Liver (tissue), 3 donors: ENCODE results near the gene CDK5RAP3.

Experiments
- ATF3 ChIP-seq: IDR thresholded peaks from 2 replicates; pipeline ENCODE4 v1.6.1; 2016; ENCODE audit warnings: antibody characterized with exemption
- CTCF ChIP-seq: fragments of 150-350 bp; IDR thresholded peaks from 2 replicates; pipeline ENCODE4 v1.5.1; 2017; ENCODE audit warnings: improper control_type of control experiment, low read depth, low read length; ENCODE audit not compliant: missing input control
- EGR1 ChIP-seq, 2 donors: IDR thresholded peaks; 2 replicates each; pipeline ENCODE4 v1.6.1; 2016 to 2018; ENCODE audit warnings: antibody characterized with exemption in 2 of 2, low read depth in 2 of 2
- GABPA ChIP-seq, 2 donors: IDR thresholded peaks in 1 of 2; conservative IDR thresholded peaks in 1 of 2; 2 replicates each; pipeline ENCODE4 v1.6.1; 2016; ENCODE audit warnings: antibody characterized with exemption in 2 of 2, mild to moderate bottlenecking in 1 of 2, moderate library complexity in 1 of 2
- JUND ChIP-seq, 2 donors: IDR thresholded peaks; 2 replicates each; pipeline ENCODE4 v1.6.1; 2016; ENCODE audit warnings: antibody characterized with exemption in 2 of 2
- MAX ChIP-seq: IDR thresholded peaks from 2 replicates; pipeline ENCODE4 v1.6.1; 2016; ENCODE audit warnings: antibody characterized with exemption
- NR2F2 ChIP-seq: IDR thresholded peaks from 2 replicates; pipeline ENCODE4 v1.6.1; 2016; ENCODE audit warnings: antibody characterized with exemption
- RAD21 ChIP-seq, 2 donors: IDR thresholded peaks; 2 replicates each; pipeline ENCODE4 v1.6.1; 2016; ENCODE audit warnings: antibody characterized with exemption in 2 of 2, mild to moderate bottlenecking in 2 of 2
- REST ChIP-seq: IDR thresholded peaks from 2 replicates; pipeline ENCODE4 v1.6.1; 2016; ENCODE audit warnings: antibody characterized with exemption, mild to moderate bottlenecking
- SP1 ChIP-seq: IDR thresholded peaks from 2 replicates; pipeline ENCODE4 v1.6.1; 2018; ENCODE audit warnings: antibody characterized with exemption, mild to moderate bottlenecking
- TAF1 ChIP-seq: conservative IDR thresholded peaks from 2 replicates; pipeline ENCODE4 v1.6.1; 2016; ENCODE audit warnings: antibody characterized with exemption, mild to moderate bottlenecking
- YY1 ChIP-seq: IDR thresholded peaks from 2 replicates; pipeline ENCODE4 v1.6.1; 2016; ENCODE audit warnings: antibody characterized with exemption, mild to moderate bottlenecking
- TF ChIP-seq, protein P1 (sequence below): IDR thresholded peaks from 2 replicates; pipeline ENCODE4 v1.6.1; 2016; ENCODE audit warnings: antibody characterized with exemption
- donor health status: healthy.
- donor health status: healthy.

DNA sequence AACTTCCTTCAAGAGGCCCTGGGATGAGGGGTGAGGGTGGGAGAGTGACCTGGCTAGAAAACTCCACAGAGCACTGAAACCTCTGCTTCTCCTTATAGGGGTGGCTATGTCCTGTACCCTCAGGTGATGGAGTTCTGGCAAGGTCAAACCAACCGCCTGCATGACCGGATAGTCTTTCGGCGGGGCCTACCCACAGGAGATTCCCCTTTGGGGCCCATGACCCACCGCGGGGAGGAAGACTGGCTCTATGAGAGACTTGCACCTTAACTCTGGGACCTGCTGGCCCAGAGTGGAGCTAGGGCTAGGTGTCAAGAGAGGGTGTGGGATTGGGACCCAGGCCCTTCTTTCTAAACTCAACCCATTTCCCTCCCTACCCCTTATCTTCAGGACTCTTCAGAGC, 24.4 kb upstream of the CDK5RAP3 start:
- TF ChIP-seq JUND (IDR thresholded peaks at IDR 0.05) (no peak), CTCF (no peak), REST (no peak), EGR1 (IDR thresholded peaks at IDR 0.05; ENCODE audit: low read depth in 2 of 2) (no peak), GABPA (IDR thresholded peaks at IDR 0.05 in 1 of 2, conservative IDR thresholded peaks at IDR 0.05 in 1 of 2) (no peak), SP1 (no peak), MAX (no peak), TAF1 (no peak), YY1 (no peak), NR2F2 (no peak), RAD21 (IDR thresholded peaks at IDR 0.05) (no peak), ATF3 (no peak)
- TF ChIP-seq, protein P1, sequence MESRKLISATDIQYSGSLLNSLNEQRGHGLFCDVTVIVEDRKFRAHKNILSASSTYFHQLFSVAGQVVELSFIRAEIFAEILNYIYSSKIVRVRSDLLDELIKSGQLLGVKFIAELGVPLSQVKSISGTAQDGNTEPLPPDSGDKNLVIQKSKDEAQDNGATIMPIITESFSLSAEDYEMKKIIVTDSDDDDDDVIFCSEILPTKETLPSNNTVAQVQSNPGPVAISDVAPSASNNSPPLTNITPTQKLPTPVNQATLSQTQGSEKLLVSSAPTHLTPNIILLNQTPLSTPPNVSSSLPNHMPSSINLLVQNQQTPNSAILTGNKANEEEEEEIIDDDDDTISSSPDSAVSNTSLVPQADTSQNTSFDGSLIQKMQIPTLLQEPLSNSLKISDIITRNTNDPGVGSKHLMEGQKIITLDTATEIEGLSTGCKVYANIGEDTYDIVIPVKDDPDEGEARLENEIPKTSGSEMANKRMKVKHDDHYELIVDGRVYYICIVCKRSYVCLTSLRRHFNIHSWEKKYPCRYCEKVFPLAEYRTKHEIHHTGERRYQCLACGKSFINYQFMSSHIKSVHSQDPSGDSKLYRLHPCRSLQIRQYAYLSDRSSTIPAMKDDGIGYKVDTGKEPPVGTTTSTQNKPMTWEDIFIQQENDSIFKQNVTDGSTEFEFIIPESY = no peak
